ENCODE results near the gene FNDC3B. TPM values are rescaled to one million over a fixed set of nuclear protein-coding genes. Genes with fewer than 3 reads are reported as not detected.

The FNDC3B gene
- 72.0 and 119 TPM in 2 replicates for total RNA-seq

GRCh38 chr3:172039436-172040077, at the start of gene FNDC3B:
Gene FNDC3B (plus strand): TSS chr3:172039578. CDS start chr3:172112480, 72,902 bp downstream.

DNA sequence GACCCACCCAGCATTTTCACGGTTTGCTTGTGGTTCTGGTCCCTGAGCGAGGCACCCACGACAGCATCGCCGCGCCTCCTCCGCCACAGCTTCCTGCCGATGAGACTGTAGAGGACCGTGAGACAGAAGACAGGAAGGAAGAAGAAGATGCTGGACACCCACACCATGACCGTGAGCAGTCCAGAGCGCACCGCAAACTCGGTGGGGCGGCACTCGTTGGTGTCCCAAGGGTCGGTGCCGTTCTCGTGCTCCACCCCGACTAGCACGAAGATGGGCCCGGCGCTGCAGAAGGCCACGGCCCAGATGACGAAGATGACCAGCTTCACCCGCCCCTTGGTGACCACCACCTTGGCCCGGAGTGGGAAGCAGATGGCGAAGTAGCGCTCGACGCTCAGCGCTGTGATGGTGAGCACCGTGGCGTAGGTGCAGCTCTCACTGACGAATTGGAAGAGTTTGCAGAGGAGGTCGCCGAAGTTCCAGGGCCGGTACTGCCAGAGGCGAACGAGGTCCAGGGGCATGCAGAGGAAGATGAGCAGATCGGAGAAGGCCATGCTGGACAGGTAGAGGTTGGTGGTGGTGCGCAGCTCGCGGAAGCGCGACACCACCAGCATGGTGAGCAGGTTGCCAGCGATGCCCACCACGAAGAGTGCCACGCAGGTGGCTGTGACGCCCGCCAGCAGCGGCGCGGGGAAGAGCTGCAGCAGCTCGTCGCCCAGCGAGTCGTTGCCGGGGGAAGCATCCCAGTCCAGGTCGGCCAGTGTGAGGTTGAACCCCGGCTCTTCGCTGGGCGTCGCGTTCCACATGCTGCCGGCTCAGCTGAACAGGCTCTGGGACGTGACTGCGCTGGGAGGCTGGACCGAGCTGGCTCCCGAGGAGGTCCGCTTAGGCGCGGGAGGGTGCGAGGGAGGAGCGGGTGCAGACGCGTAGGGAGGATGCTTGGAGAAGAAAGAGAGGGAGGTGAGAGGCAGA, 408.5 kb downstream of the FNDC3B start, which contains the start of gene GHSR:
TSS of gene GHSR (minus strand) at position 846 of the 969 bp plus-strand sequence. CDS start at position 803, 43 bp downstream.

Small RNA genes within 50 kb of the gene (small RNA-seq; reads per million reads assigned to genes)
- not detected for gene RN7SL141P

Other genes starting within 250 kb of the FNDC3B start
- gene PLD1, start 229.1 kb upstream of the FNDC3B start, total RNA-seq: 7.7 and 10.6 TPM in 2 replicates
- gene TMEM212, start 196.2 kb upstream of the FNDC3B start, total RNA-seq: not detected in 2 replicates